Suprapubic skin (tissue), 4 donors: ENCODE data around the gene NKAP. TPM values are rescaled to one million over a fixed set of nuclear protein-coding genes. Genes with fewer than 3 reads are reported as not detected.

Source experiments
- DNase-seq, 2 donors: peaks; one replicate each; pipeline ENCODE4 v3.0.0-alpha.2; 2019; ENCODE audit warnings: low spot score in 2 of 2
- H3K27ac ChIP-seq: fragments of 200-600 bp; sonication (generic); one replicate; pipeline ENCODE4 v1.5.1; 2019
- H3K27me3 ChIP-seq: fragments of 200-600 bp; sonication (generic); one replicate; pipeline ENCODE4 v1.5.1; 2019
- H3K36me3 ChIP-seq: fragments of 200-600 bp; sonication (generic); one replicate; pipeline ENCODE4 v1.5.1; 2019
- H3K4me1 ChIP-seq: fragments of 200-600 bp; sonication (generic); one replicate; pipeline ENCODE4 v1.5.1; 2019
- H3K4me3 ChIP-seq: fragments of 200-600 bp; sonication (generic); one replicate; pipeline ENCODE4 v1.5.1; 2019; ENCODE audit warnings: mild to moderate bottlenecking
- H3K9me3 ChIP-seq: fragments of 200-600 bp; sonication (generic); one replicate; pipeline ENCODE4 v1.5.1; 2019
- CTCF ChIP-seq, 2 donors: fragments of 200-600 bp in 1 of 2; fragments of 450-650 bp in 1 of 2; sonication (generic) in 1 of 2; IDR thresholded peaks; one replicate each; pipeline ENCODE4 v1.5.1; 2016 to 2019; ENCODE audit warnings: antibody characterized with exemption in 2 of 2, mild to moderate bottlenecking in 1 of 2, moderate library complexity in 1 of 2
- EP300 ChIP-seq: sonication (generic); formaldehyde crosslinking; IDR thresholded peaks from one replicate; pipeline ENCODE4 v1.6.1; 2017; ENCODE audit warnings: antibody characterized with exemption
- POLR2A ChIP-seq, 2 donors: fragments of 450-650 bp; IDR thresholded peaks; one replicate each; pipeline ENCODE4 v1.6.1; 2017; ENCODE audit warnings: antibody characterized with exemption in 2 of 2, mild to moderate bottlenecking in 2 of 2, moderate library complexity in 2 of 2
- POLR2AphosphoS5 ChIP-seq, 3 donors: sonication (generic); formaldehyde crosslinking; IDR thresholded peaks; one replicate each; pipeline ENCODE4 v1.6.1; 2017; ENCODE audit warnings: antibody characterized with exemption in 3 of 3
- WGBS: methylation state at CpG from one replicate; pipeline ENCODE4 v1.1.5; 2018; 5-methylcytosine and 5-hydroxymethylcytosine counted together
- total RNA-seq, 4 donors: library from RNA; depleted of rRNA; stranded (reverse); fragments of >200 nt; gene quantifications; one replicate each; pipeline ENCODE4 v1.1.0, GENCODE V29; 2016

The NKAP gene
- total RNA-seq, 4 donors from 2014 or later: 4.0 to 11.7 (median 6.5) TPM

GRCh38 chrX:119948381-119948780, 4.8 kb upstream of the NKAP start:
- TF ChIP-seq CTCF (IDR thresholded peaks at IDR 0.05): no peak
- TF ChIP-seq POLR2AphosphoS5 (IDR thresholded peaks at IDR 0.05): no peak
- no peak for TF ChIP-seq POLR2A (IDR thresholded peaks at IDR 0.05)
- H3K9me3 ChIP-seq: no peaks in the 10 kb centered on the region
- 72% methylated on average over 5 of the region's 5 CpGs for WGBS

GRCh38 chrX:119945481-119945880, 1.9 kb upstream of the NKAP start:
- TF ChIP-seq POLR2A (IDR thresholded peaks at IDR 0.05) (no peak), POLR2AphosphoS5 (IDR thresholded peaks at IDR 0.05) (no peak), CTCF (IDR thresholded peaks at IDR 0.05) (no peak), EP300 (no peak)
- WGBS: 63% methylated on average over 6 of the region's 6 CpGs
- Histone ChIP-seq H3K9me3 (no peaks in the 10 kb centered on the region), H3K4me1 (peaks cover 13% of the 10 kb centered on the region), H3K36me3 (no peaks in the 10 kb centered on the region), H3K27me3 (no peaks in the 10 kb centered on the region), H3K4me3 (no peak overlapping the region), H3K27ac (no peak overlapping the region)
- DNase-seq: no peak

More at GRCh38 chrX:119948381-119948780, 4.8 kb upstream of the NKAP start:
- H3K4me3 ChIP-seq: no peak overlapping the region
- peaks cover 3% of the 10 kb centered on the region for H3K4me1 ChIP-seq
- DNase-seq: no peak
- no peaks in the 10 kb centered on the region for H3K36me3 ChIP-seq
- no peak overlapping the region for H3K27ac ChIP-seq
- H3K27me3 ChIP-seq: no peaks in the 10 kb centered on the region

DNA sequence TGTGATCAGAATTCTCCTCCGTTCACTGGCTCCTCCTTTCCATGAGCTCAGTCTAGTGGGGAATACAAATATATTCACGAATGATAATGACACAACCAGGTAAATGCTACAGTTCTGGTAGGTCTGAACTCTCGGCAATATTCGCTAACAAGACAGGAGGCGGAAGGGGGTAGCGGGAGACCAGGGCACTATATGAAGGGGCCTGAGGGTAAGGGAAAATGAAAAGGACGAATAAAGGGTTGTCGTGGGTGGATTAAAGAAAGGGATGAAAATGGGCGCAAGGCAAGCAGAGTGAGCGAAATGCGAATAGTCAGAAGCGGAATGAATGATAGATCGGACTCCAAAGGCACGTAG, 743 bp downstream of the NKAP start:
- TF ChIP-seq EP300 (no peak), POLR2AphosphoS5 (IDR thresholded peaks at IDR 0.05) (no peak), CTCF (IDR thresholded peaks at IDR 0.05) (no peak), POLR2A (IDR thresholded peaks at IDR 0.05) (no peak)
- Histone ChIP-seq H3K36me3 (no peaks in the 10 kb centered on the region), H3K4me1 (peaks cover 13% of the 10 kb centered on the region), H3K9me3 (no peaks in the 10 kb centered on the region), H3K4me3 (peak overlapping the region; percentile 73), H3K27ac (peak overlapping the region; percentile 95), H3K27me3 (no peaks in the 10 kb centered on the region)
- 36% methylated on average over 14 of the region's 14 CpGs for WGBS
- DNase-seq: no peak

DNA sequence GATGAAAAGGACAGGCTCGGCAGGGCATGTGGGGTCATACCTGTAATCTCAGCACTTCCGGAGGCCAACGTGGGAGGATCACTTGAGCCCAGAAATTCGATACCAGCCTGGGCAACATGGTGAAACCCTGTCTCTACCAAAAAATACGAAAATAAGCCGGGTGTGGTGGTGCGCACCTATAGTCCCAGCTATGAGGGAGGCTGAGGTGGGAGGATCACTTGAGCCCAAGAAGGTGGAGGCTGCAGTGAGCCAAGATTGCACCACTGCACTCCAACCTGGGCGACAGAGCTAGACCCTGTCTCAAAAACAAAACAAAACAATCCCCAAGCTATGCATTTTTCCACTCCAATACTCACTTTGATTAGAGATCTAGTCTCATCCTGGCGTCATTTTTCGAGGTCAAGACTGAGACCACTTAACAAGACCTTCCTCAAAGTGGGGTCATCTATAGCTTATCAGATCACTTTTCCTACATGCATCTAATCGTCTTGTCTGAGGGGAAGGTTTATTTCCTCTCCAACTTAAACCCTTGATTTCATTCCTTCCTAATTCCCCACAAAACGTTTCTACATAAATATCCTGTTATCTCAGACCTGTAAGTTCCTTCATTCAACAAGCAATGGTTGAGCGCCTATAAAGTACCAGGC, 1.3 kb downstream of the NKAP start:
- WGBS: 57% methylated on average over 13 of the region's 13 CpGs

GRCh38 chrX:119941336-119941735, 2.2 kb downstream of the NKAP start:
- no peak overlapping the region for H3K4me3 ChIP-seq

More for the DNA sequence above, 1.3 kb downstream of the NKAP start:
- Histone ChIP-seq H3K9me3 (no peaks in the 10 kb centered on the region), H3K4me3 (peak overlapping the region; percentile 73), H3K4me1 (peaks cover 13% of the 10 kb centered on the region), H3K27ac (peak overlapping the region; percentile 95), H3K27me3 (no peaks in the 10 kb centered on the region), H3K36me3 (no peaks in the 10 kb centered on the region)
- TF ChIP-seq EP300 (no peak), CTCF (IDR thresholded peaks at IDR 0.05) (no peak)
- DNase-seq: no peak

More at GRCh38 chrX:119941336-119941735, 2.2 kb downstream of the NKAP start:
- Histone ChIP-seq H3K27ac (no peak overlapping the region), H3K4me1 (peaks cover 13% of the 10 kb centered on the region), H3K36me3 (no peaks in the 10 kb centered on the region), H3K27me3 (no peaks in the 10 kb centered on the region), H3K9me3 (no peaks in the 10 kb centered on the region)
- no peak for DNase-seq
- TF ChIP-seq CTCF (IDR thresholded peaks at IDR 0.05) (no peak), POLR2A (IDR thresholded peaks at IDR 0.05) (no peak), POLR2AphosphoS5 (IDR thresholded peaks at IDR 0.05) (no peak), EP300 (no peak)
